NCI-H2227 (cell line): ENCODE data around the gene PLA2G10.
"Not testable (repeated sequence)": the region's sequence is repeated elsewhere in the genome, so short reads cannot be mapped to it uniquely, and the experiment has no call there.

ENCODE experiments used
- DNase-seq: peaks from one replicate; lab custom pipeline; 2025; ENCODE audit not compliant: unreplicated experiment; lab: John Stamatoyannopoulos, UW

The PLA2G10 gene

GRCh38 chr16:14694129-14694528 lies at the start of gene PLA2G10:
Gene PLA2G10 (minus strand): TSS chr16:14694308. CDS start chr16:14694229, 79 bp downstream.
- not testable (repeated sequence) for DNase-seq

DNA sequence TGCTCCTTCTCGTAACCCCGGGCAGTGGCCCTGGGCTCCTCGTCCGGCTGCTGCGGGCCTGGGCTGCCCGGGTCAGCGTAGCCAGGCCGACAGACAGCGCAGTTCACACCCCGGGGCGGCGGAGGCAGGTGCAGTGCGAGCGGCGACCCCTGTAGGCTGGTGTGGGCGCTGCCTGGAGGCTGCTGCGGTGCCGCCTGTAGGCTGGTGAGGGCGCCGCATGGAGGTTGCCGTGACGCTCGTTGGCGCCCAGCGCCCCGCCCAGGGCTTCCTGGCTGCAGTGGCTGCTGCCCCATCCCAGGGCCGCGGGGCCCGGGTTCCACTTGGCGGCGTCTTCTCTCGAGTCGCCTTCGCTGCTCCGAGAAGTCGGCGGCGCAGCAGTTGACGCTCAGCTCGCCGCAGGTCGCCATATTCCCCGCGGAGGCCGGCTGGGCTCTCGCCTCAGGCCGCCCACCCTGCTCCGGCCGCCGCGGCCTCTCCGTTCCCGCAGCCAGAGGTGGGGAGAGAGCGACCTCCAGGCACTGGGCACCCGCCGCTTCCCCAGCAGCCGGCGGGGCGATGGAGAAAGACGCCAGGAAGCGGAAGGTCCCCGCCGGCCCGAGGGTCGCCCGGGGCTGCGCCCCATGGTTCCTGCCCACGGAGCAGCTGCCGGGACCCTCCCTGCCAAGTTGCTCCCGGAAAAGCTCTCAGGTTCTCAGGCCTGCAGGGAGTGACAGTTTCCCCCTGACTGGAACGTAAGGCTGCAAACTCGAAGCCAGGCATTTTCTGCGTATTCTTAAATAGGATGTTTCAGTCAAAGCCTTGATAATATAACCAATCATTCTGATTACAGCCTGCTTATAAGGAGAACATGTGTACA lies 48.4 kb upstream of the PLA2G10 start, which contains the start of gene NPIPA2:
Gene NPIPA2 (plus strand): TSS at position 261 of the 856 bp plus-strand sequence. CDS start 5,533 bp downstream, outside the sequence.
- DNase-seq = not testable (repeated sequence)

- not testable (repeated sequence) for DNase-seq
Observed at GRCh38 chr16:14741794-14742193, 47.7 kb upstream of the PLA2G10 start.

GRCh38 chr16:14740832-14741385 lies 46.8 kb upstream of the PLA2G10 start:
- DNase-seq = not testable (repeated sequence)

DNA sequence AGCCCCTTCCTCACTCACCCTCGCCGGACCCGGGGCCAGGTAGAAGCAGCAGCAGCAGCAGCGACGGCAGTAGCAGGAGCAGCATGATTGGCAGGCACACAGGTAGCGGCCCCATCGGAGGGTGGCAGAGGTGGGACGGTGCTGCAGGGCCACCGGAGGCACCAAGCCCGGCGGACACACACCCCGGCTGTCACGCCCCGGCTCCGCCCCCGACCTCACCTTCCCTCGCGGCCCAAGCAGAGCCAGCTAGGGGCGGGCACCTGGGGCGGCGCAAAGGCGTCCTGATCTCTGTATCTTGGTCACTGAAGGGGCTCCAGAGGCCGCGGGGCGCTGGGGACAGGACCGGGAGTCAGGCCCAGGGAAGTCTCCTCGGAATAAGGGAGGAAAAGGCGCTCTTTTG lies 39.1 kb upstream of the PLA2G10 start:
- DNase-seq = not testable (repeated sequence)

- DNase-seq = not testable (repeated sequence)
Observed at GRCh38 chr16:14703156-14704011, 9.3 kb upstream of the PLA2G10 start, which contains the start of gene NPIPA3. Gene NPIPA3 (plus strand): TSS chr16:14703411. CDS start chr16:14708944, 5,533 bp downstream.

DNA sequence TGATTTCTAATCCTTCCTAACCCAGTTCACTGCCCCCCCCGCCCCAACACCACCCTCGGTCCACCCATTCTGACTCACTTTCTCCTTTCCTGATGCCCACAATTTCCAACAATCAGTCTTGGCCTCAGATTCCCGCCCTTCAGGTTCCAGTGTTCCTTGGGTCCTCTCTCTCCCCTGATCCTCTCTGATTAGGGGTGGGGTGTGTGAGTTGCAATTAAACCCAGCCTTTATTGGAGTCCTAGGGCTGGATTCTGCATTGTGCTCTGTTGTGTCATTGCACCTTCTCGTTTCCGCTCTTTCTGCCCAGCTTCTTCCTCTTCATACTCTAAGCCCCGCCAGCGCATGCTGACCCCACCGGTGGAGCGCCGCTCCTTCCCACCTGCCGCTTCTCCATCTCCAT lies 8.6 kb upstream of the PLA2G10 start:
- not testable (repeated sequence) for DNase-seq

- not testable (repeated sequence) for DNase-seq
Observed at GRCh38 chr16:14701859-14702258, 7.8 kb upstream of the PLA2G10 start.

DNA sequence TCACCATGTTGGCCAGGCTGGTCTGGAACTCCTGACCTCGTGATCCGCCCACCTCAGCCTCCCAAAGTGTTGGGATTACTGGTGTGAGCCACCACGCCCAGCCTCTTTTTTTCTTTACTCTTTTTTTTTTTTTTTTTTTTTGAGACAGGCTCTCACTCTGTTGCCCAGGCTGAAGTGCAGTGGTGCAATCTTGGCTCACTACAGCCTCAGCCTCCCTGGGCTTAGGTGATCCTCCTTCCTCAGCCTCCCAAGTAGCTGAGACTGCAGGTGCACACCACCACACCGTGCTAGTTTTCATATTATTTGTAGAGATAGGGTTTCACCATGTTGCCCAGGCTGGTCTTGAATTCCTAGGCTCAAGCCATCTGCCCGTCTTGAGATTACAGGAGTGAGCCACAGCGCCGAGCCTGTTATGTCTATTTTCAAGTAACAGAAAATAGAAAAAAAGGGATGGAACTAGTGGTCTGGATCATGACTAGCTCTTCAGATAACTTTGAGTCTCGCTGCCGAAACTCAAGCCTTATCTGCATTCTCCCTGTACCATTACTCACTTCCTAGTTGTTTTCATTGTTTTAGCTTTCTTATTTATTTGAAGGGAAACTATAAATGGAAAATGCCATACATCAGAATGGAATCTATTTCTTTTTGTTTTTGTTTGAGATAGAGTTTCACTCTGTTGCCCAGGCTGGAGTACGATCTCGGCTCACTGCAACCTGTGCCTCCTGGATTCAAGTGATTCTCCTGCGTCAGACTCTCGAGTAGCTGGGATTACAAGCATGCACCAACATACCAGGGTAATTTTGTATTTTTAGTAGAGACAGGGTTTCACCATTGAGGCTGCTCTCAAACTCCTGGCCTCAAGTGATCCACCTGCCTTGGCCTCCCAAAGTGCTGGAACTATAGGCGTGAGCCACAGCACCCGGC lies 8.0 kb downstream of the PLA2G10 start:
- DNase-seq = not testable (repeated sequence)

GRCh38 chr16:14682121-14682520 lies 12.0 kb downstream of the PLA2G10 start:
- no peak for DNase-seq

- no peak for DNase-seq
Observed at GRCh38 chr16:14681115-14681514, 13.0 kb downstream of the PLA2G10 start.

DNA sequence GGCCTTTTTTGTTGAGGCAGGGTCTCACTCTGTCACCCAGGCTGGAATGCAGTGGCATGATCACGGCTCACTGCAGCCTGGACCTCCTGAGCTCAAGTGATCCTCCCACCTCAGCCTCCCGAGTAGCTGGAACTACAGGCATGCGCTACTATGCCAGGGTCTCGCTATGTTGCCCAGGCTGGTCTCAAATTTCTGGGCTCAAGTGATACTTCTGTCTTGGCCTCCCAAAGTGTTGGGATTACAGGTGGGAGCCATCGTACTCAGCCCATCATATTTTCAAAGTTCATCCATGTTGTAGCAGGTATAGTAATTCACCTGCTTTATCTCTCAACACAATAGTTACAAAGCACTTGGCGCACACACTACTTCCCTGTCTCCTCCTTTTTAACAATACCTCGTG lies 13.7 kb downstream of the PLA2G10 start:
- not testable (repeated sequence) for DNase-seq

DNA sequence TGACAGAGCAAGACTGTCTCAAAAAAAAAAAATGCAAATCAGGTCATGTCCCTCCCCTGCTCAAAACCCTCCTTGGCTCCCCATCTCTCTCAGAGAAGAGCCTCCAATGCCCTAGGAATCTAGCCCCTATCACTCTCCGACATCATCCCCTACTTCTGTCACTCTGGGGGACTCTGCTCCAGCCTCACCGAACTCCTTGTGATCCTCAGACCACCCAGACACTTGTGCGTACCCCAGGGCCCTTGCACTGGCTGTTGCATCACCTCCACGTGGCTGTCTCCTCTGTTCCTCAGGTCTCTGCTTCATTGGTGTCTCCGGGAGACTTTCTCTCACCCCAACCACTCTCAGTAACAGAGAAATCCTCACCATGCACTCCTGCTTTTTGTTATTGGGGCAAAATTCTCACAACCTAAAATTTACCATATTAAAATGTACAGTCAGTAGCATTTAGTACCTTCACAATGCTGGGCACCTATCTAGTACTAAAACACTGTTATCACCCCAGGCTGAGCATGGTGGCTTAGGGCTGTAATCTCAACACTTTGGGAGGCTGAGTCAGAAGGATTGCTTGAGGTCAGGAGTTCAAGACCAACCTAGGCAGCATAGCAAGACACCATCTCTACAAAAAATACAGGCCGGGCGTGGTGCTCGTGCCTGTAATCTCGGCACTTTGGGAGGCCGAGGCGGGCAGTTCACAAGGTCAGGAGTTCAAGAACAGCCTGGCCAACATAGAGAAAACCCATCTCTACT lies 15.2 kb downstream of the PLA2G10 start:
- DNase-seq = no peak

DNA sequence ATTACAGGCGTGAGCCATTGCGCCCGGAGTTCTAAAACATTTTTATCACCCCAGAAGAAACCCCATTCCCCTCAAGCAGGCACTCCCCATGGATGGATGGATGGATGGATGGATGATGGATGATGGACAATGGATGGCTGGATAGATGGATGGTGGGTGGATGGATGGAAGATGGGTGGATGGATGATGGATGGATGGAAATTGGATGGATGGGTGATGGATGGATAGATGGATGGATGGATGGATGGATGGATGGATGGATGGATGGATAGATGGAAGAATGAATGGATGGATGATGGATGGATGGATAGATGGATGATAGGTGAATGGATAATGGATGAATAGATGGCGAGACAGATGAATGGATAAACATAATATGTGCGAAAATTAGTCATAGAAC lies 16.5 kb downstream of the PLA2G10 start:
- no peak for DNase-seq

GRCh38 chr16:14676633-14677032 lies 17.5 kb downstream of the PLA2G10 start:
- DNase-seq = no peak

- DNase-seq = no peak
Observed at GRCh38 chr16:14672403-14672971, 21.6 kb downstream of the PLA2G10 start.

GRCh38 chr16:14669776-14670175 lies 24.3 kb downstream of the PLA2G10 start:
- no peak for DNase-seq

- DNase-seq = no peak
Observed at GRCh38 chr16:14668556-14669223, 25.4 kb downstream of the PLA2G10 start.
